NCI-H526 treated with DMSO at 0.1 percent for 48 hours (cell line): ENCODE measurements around the gene DNM2.

Experiments
- DNase-seq: peaks from one replicate; lab custom pipeline; 2025; lab: John Stamatoyannopoulos, UW

DNM2 gene

DNA sequence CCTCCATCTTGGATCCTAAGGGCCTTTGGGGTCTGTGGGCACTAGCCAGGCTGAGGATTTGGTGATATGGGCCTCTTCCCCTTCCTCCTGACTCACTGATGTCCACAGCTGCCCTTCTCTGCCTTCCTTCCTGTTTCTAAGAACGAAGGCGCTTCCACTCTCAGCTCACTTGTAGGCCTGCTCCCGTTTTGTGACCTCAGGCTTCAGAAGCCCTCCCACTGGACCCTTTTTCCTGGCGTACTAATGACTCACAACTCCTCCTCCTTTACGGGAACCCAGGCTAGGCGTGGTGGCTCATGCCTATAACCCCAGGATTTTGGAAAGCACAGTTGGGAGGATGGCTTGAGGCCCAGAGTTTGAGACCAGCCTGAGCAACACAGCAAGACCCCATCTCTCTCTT, 62.5 kb downstream of the DNM2 start:
- no peak for DNase-seq

DNA sequence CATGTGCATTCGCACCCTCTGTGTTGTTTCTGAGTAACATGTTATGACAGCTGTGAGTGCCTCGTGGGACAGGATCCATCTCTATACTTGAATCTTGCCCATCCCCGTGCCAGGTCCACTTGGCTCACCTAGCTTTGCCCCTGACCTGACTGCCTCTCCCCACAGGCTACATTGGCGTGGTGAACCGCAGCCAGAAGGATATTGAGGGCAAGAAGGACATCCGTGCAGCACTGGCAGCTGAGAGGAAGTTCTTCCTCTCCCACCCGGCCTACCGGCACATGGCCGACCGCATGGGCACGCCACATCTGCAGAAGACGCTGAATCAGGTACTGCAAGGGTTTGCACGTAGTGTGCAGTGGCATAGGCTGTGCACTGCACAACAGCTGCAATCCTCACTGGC, 64.9 kb downstream of the DNM2 start:
- DNase-seq: no peak

DNA sequence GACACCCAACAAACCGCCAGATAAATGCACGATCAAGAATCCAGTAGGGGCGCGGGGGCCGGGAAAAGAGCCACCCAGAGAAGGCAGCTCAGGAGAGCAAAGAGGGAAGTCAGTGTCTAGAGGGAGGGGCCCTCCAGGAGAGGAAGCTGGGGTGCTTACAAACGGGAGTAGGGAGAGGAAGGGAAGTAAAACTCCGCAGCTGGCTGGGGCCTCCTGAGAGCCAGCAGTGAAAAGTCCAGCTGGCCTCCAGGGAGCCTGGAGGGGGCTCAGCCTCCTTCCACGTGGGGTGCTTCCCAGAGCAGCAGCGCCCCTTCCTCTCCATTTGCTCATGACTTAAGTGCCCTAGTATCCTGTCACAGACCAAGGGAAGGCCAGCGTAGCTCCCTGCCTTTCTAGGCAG, 66.4 kb downstream of the DNM2 start:
- no peak for DNase-seq

DNA sequence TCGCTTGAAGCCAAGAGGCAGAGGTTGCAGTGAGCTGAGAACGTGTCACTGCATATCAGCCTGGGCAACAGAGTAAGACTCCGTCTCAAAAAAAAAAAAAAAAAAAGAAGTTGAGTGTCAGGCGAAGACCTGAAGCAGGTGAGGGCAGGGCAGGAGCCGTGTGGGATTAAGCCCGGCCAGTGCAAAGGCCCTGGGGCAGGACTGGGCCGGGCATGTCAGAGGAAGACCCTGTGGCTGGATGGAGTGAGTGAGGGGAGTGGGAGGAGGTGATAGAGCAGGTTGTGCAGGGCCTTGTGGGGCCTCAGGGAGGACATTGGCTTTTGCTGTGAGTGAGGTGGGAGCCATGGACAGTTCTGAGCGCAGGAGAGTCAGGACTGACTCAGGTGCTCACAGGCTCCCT, 70.3 kb downstream of the DNM2 start:
- no peak for DNase-seq

DNA sequence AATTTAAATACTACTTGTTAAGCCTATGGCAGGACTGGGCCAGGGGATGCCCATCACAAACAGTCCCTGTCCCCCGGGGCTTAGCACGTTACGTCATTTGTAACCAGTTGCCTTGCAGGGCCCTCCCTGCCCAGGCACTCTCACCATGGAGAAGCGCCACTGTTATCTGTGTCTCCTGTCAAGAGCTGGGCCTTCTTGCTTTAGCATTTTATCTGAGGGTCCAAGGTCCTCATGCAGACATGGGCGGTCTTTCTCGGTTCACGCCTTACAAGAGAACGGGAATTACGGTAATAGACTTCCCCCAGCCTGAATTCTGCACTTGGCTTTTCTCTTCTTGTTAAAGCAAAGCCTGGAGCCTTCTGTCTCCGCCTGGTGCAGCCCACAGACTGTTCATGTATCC, 72.0 kb downstream of the DNM2 start:
- DNase-seq: no peak

DNA sequence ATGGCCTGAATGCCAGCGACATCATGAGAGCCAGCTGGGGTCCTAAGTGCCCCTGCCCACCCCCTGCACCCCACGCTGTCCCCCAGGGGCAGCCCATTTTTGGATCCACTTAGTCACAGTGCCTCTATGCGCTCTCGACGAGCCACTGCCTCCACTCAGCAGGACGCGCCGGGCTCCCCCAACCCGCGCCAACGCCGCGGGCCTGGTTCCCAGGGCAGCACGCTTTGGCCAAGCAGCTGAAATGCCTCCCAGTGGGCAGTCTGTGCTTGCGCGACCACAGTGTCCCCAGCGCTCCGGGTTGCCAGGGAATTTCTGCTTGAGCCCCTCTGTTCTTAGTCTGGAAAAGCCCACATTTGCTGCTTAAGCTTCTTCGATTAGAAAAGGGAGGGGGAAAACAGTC, 78.8 kb downstream of the DNM2 start:
- no peak for DNase-seq

DNA sequence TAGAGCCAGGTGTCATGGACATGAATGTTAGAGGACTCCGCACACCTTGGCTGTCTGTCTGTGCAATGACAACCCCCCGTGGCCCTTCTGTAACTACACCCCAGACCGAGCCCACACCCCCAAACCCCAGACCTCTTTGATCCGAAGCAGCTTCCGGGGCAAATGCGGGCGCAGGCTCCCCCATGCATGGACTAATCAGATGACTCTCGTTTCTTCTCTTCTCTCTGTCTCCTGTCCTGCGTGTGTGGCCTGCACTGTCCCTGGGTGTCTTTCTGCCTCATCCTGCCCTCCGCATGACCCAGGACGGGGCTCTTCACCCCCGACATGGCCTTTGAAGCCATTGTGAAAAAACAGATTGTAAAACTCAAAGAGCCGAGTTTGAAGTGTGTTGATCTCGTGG, 79.2 kb downstream of the DNM2 start:
- no peak for DNase-seq

DNA sequence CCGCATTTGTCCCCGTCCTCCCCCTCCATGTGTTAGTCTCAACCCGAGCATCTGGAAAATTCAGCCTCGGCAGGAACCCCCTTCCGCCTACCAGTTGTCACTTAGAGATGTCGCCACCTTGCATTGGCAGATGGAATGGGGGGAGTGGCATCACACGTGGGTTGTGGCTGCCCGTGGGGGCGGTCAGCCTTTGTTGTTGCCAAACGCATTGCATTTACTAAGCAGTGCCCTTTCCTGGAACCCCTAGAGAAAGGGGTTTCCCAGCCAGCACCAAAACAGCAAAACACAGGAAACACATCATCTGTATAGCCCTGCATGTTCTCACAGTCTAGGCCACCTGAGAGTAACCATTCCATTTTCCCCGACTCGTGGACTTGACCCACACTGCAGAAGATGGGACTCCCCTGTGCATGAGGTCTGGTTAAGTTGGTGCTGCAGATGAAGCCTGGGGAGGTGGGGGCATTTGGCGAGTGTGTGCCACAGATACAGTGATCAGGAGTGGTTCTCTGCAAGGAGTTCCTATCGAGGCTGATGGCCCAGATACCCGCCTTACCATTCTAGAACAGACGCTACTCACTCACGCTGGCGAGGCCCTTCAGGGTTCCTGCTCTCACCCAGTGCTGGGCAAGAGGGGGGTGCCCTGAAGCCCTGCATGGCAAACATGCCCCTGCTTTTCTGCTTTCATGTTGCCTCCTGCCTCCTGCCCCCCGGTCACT, 79.8 kb downstream of the DNM2 start:
- DNase-seq: no peak

DNA sequence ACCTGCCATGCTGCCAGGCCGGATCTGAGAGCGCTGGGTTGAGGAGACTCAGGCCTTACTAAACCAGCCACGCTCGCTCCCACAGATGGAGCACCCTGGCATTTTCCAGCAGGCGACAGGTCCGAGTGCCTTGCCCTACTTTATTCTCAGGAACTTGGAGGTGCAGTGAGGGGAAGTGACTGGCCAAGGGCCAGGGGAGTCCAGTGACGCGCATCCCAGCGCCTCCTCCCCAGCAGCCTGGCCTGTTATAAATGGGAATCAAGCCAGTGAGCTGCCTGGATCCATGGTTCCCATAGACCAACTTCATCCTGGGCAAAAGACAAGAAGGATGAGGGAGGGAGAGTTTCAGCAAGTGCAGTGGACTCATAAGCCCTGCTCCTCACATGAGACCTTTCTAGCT, 82.6 kb downstream of the DNM2 start:
- no peak for DNase-seq

DNA sequence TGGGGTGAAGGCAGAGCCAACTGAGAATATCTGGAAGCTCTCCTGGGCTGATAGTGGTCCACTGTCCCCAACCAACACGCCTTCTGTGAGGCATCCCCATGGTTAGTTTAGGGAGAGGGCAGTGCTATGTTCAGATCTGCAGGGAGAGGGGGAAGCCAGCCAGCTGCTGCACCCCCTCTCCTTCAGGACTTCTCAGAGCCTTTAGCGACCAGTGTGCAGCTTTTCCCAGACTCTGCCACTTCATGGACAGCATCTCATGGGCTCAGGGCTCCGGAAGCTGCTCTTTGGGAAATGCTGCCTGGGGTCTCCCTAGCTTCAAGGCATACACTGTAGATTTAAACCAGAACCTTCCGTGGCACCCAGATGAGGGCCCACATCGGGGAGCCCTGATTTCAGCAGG, 84.6 kb downstream of the DNM2 start:
- DNase-seq: no peak

DNA sequence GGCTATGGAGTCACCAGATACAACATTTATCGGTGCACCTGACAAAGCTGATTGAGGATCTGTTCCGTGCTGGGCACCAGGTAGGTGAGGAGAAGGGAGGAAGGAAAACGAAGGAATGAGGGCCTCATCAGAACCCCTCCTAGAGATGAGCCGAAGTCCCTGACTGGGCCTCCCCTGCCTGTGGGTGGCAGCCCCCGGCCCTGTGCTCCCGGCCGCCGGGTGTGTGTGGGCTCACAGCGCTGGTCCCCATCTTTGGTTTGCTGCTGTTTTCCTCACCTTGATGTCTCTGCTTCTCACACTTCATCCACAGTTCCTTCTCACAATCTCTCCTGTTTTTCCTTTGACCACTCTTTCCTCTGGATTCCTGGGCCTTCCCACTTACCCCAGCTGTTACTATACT, 85.4 kb downstream of the DNM2 start:
- no peak for DNase-seq

DNA sequence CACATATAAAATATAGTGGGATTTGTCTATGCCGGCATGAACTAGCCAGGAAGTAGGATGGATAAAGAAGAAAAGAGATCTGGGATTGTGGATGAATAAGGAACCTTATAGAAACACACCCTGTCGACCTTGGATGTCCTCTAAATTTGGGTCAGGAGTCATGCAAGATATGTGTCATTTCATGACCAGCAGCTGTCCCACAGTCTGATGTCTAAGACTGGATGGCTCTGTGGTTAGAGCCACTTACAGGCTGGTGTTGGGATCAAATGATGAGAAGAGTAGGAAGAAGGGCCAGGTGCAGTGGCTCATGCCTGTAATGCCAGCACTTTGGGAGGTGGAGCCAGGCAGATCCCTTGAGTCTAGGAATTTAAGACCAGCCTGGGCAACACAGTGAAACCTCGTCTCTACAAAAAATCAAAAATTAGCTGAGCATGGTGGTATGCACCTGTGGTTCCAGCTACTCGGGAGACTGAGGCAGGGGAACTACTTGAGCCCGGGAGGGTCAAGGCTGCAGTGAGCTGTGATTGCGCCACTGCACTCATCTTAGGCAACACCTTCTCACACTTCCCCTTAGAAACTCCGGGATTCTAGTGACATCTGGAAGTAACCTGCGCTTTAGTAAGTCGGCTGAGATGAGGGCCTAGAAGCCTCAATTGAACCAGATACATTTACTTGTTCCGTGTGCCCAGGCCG, 87.3 kb downstream of the DNM2 start:
- DNase-seq: no peak

DNA sequence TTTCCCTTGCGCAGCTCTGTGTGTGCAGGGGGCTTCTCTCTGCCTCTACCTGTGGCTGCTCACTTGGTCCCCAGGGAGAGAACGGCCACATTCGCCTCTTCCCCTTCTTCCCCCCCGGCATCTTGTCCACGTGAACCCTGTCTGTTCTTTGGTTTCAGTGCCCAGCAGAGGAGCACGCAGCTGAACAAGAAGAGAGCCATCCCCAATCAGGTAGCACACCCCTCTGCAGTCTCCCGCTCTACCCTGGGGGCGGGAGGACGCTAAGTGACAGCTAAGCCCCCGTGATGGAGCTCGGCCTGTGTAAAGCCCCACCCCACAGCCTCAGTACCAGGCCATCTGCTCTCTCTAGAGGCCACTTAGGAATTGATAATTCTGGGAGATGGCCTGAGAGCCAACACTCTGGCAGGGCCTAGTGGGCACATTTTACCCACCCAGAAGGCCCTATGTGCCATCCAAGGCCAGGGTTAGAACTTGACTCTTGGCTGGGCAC, 87.9 kb downstream of the DNM2 start:
- no peak for DNase-seq

DNA sequence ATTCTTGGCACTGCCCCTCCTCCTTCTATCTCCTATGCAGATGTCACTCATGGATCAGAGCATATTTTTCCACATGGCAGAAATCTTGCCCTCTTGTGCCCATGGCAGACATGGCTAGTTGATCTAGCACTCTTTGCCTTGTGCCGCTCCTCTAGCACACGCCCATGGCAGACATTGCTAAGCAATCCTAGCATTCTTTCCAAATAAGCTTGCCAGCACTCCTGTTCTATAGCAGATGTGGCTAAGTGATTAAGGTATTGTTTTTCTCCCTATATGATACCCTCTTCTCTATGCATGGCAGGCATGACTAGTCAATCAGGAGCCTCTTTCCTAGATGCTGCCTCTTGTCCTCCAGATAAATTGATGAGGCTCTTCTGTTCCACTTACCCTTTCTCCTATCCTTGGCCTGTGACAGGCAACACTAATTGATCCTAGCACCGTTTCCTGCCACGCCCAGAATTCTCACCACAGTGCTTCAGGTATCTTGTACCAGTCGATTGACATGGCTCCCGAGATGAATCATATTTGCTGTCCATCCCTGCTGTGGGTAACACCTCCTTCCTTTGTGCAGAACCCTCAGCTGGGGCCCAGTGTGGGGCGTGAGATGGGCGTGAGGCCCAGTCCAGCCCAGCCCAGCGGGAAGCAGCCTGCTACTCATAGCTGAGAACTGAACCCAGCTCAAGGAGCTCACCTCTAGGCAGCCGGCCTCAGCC, 91.2 kb downstream of the DNM2 start:
- no peak for DNase-seq

DNA sequence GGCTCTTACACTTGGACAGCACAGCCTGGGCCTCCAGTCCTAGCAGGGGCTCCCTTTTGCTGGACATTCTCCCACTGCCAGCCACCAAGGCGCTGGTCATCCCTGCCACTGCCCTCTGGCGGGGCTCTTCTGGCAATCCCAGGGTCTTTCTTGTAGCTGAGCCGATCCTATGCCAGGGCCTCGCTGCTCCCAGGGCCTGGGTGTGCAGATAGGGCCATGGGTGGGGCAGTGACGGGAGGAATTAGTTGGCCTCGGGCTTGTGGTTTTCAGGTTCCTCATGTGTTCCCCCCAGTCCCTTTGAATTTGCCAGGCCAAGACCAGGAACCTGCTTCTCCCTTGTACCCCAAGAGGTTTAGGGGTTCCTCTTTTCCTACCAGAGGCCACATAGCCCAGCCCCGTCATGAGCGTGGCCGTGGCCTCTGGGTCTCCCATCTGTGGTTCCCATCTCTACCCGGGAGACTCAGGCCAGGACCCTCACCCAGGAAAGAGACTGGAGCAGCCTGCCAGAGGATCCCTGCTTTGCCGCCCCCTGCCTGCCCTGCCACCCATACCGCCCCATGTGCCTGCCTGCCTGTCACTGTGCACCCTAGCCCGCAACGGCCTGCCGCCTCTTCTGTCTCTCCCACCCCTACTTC, 91.9 kb downstream of the DNM2 start:
- DNase-seq: no peak

DNA sequence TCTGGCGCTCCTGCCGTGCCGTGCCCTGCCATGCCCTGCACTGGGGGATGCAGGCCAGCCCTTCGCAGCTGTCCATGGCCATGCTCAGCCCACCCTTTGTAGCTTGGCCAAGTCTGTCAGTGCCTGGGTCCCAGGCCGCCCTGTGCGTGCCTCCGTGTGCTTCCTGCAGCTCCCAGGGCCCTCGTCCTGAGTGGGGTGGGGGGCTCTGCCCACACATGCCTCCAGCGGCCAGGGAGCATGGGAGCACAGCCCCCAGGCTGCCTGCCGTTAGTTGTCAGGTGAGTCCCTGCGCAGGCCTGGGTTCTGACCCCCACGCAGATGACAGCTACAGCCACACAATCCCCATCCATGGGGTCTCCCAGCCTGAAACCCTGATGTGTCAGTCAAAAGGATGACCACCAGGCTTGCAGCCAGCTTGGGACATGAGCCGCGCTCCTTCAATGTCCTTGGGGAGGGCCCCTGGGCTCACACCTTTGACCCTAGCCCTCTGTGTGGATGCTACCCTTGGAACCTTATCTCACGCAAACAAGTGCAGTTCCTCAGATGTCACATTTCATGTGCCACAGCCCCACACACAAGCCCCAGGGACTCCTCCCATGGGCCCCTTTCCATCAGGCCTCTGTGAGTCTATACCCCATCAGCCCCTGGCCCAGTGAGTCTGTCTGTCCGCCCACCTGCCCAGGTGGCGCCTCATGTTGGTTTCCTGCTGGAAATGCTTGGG, 93.7 kb downstream of the DNM2 start:
- DNase-seq: no peak

DNA sequence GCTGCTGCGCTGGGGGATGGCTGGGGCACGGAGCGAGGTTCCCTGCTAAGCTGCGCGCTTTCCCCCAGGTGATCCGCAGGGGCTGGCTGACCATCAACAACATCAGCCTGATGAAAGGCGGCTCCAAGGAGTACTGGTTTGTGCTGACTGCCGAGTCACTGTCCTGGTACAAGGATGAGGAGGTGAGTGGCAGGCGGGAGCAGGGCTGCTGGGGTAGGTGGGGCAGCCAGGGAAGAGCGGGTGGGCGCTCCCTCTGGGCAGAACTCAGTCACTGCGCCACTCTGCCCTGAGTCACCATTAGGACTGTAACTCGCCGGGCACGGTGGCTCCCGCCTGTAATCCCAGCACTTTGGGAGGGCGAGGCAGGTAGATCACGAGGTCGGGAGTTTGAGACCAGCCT, 94.3 kb downstream of the DNM2 start:
- no peak for DNase-seq

DNA sequence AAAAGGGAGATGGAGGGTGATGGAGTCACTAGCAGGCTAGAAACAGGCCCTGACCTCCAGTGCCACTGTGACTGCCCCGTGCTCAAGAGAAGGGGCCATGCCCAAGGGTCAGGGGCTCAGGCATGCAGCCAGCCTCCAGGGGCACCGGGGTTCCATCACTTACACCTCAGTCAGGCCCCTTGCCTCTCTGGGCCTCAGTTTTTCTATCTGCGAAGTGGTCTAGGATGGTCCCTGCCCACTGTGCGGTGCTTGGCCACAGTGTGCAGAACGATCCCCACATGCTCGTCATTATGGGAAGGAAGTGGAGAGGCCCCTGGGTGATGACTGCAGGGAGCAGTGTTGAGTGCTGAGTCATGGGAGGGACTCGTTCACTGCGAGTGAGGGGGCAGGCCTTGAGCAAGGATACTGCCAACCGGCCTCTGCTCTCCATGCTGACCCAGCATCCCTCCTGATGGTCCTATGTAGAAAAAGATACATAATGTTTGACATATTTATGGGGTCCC, 95.1 kb downstream of the DNM2 start:
- no peak for DNase-seq

DNA sequence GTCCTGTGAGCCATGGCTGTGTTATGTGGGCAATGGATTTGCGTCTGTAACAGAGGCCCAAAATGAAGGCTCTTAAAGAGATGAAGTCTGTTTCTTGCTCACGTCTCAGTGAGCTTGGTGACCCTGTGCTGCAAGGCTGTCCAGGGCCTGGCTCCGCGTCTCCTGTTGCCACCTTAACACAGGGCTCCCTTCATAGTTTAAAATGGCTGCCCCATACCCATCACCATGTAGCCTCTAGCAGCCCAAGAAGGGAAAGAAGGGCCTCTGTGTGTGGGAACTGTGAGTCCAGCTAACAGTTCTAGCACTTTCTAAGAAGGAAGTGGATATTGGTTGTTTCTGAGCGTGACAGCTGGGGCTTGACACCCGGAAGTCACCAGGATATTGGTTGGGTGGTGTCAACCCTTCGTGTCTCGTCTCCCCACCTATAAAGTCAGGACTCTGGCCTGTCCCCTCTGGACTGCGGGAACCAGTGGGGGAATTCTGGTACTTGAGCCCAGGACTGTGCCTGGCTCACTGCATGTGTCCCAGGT, 97.2 kb downstream of the DNM2 start:
- no peak for DNase-seq

DNA sequence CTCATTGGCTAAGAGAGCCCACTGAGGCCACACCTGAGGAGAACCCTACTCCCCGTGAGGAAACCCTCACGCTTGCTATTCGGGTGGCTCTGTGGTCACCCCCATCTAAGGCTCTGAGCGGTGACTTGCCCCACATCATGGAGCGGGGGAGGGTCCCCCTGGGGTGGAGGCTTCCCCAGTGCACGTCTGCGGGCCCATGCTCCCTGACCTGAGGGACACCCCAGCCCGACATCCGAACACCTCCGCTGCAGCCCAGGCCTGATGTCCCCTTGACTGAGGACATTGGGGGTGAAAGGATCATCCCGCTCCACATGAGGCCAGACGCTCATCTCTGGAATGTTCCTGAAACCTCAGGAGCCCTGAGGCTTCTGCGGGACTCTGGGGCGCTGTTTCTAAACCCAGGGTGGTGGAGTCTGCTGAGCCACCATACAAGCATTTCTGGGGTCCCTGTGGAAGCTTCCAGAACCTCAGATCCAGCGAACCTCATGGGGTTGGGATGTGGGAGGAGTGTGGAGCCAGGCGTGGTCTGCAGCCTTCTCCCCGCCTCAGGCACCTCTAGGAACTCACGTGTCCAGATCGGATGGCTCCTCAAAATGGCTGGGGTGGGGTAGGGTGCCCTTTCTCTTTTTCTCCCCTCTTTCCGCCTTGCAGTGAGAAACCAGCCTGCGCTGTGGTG, 98.2 kb downstream of the DNM2 start:
- no peak for DNase-seq

DNA sequence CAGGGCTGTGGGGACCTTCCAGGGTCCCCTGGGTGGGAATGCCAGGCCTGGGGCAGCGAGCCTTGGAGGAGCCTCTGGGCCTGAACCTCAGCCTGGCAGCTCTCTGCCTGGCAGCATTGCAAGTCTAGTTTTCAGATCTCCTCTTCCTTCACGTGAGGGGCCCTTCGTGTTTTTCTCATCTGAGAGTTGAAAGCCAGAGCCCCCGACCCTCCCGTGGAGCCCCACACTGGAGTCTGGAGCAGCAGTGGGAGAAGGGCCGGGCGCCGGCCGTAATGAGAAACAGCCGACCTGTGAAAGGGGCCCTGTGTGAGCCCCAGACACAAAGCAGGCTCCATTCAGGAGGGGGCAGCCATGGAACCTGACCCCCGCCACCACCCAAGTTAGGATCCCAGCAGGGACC, 98.8 kb downstream of the DNM2 start:
- no peak for DNase-seq
